Endodermal cell (in vitro differentiated cells): ENCODE data around the gene EXOC7. TPM values are rescaled to one million over a fixed set of nuclear protein-coding genes. Genes with fewer than 3 reads are reported as not detected.

ENCODE experiments used
- DNase-seq: peaks from one replicate; pipeline ENCODE4 v3.0.0-alpha.2; 2017
- H3K27ac ChIP-seq: 2 replicates; pipeline ENCODE4 v1.5.1; 2013; ENCODE audit warnings: mild to moderate bottlenecking, low read depth, low read length, moderate library complexity
- H3K27me3 ChIP-seq: 2 replicates; pipeline ENCODE4 v1.6.1; 2013; ENCODE audit warnings: mild to moderate bottlenecking, low read length, moderate library complexity; ENCODE audit not compliant: insufficient read depth, control insufficient read depth, poor library complexity, severe bottlenecking
- H3K36me3 ChIP-seq: 2 replicates; pipeline ENCODE4 v1.7.0; 2013; ENCODE audit warnings: mild to moderate bottlenecking, low read length, moderate library complexity; ENCODE audit not compliant: control insufficient read depth, insufficient read depth
- H3K4me1 ChIP-seq: one replicate; pipeline ENCODE4 v1.7.0; 2013; ENCODE audit warnings: low read length; ENCODE audit not compliant: control insufficient read depth, insufficient read depth
- H3K4me3 ChIP-seq: 2 replicates; pipeline ENCODE4 v1.5.1; 2013; ENCODE audit warnings: mild to moderate bottlenecking, low read length, moderate library complexity
- H3K9ac ChIP-seq: 2 replicates; pipeline ENCODE4 v1.6.1; 2013; ENCODE audit warnings: mild to moderate bottlenecking, low read length, moderate library complexity; ENCODE audit not compliant: poor library complexity, severe bottlenecking; ENCODE audit errors: extremely low read depth
- H3K9me3 ChIP-seq: 2 replicates; pipeline ENCODE4 v1.6.1; 2013; ENCODE audit warnings: mild to moderate bottlenecking, low read length, moderate library complexity; ENCODE audit not compliant: control insufficient read depth
- H3K27ac Mint-ChIP-seq: 2 replicates; pipeline ENCODE4 v1.8.0; 2020; ENCODE audit warnings: mixed read lengths
- H3K27me3 Mint-ChIP-seq: 2 replicates; pipeline ENCODE4 v1.8.0; 2021; ENCODE audit warnings: mild to moderate bottlenecking, mixed read lengths; ENCODE audit not compliant: insufficient read depth
- H3K36me3 Mint-ChIP-seq: 2 replicates; pipeline ENCODE4 v1.8.0; 2020; ENCODE audit warnings: low read depth, mixed read lengths
- H3K4me1 Mint-ChIP-seq: 2 replicates; pipeline ENCODE4 v1.8.0; 2020; ENCODE audit warnings: mixed read lengths
- H3K4me3 Mint-ChIP-seq: 2 replicates; pipeline ENCODE4 v1.8.0; 2020; ENCODE audit warnings: mild to moderate bottlenecking, moderate library complexity, mixed read lengths
- H3K9me3 Mint-ChIP-seq: 2 replicates; pipeline ENCODE4 v1.8.0; 2020; ENCODE audit warnings: mild to moderate bottlenecking, mixed read lengths
- CTCF ChIP-seq: fragments of 200-600 bp; sonication (generic); conservative IDR thresholded peaks from 2 replicates; pipeline ENCODE4 v1.5.0; 2021; ENCODE audit warnings: antibody characterized with exemption, mild to moderate bottlenecking
- WGBS, 2 experiments: methylation state at CpG; one replicate each; pipeline versions ENCODE4 v1.1.5 to v1.1.7; 2013; ENCODE audit warnings: missing lambda C conversion rate in 2 of 2, mixed read lengths in 1 of 2; ENCODE audit not compliant: insufficient coverage in 1 of 2, insufficient read length in 1 of 2; 5-methylcytosine and 5-hydroxymethylcytosine counted together
- total RNA-seq, 2 donors: library from RNA; stranded (reverse); fragmentation: NEBNext Ultra II Directional in 1 of 2; extraction: Animal tissue kit (Norgen Biotek cat#: 25700) in 1 of 2; gene quantifications; 2 replicates in 1 of 2; 3 replicates in 1 of 2; pipeline ENCODE4 v1.2.1, GENCODE V29; 2021

The EXOC7 gene
- total RNA-seq, 2 donors from 2014 or later, result 159 to 187 TPM

- no peaks in the 10 kb centered on the region for H3K27me3 ChIP-seq
- no peak overlapping the region for H3K27ac ChIP-seq
- no peak overlapping the region for H3K9ac ChIP-seq
- DNase-seq, result peak; percentile 53
- no peaks in the 10 kb centered on the region for H3K9me3 Mint-ChIP-seq
- no peak overlapping the region for H3K27ac Mint-ChIP-seq
- TF ChIP-seq CTCF, result no peak
- no peak overlapping the region for H3K4me3 Mint-ChIP-seq
- H3K4me1 ChIP-seq, result no peaks in the 10 kb centered on the region
- H3K36me3 Mint-ChIP-seq, result no peaks in the 10 kb centered on the region
- peaks cover 21% of the 10 kb centered on the region for H3K27me3 Mint-ChIP-seq
- peaks cover 14% of the 10 kb centered on the region for H3K4me1 Mint-ChIP-seq
- no peaks in the 10 kb centered on the region for H3K9me3 ChIP-seq
- no peak overlapping the region for H3K4me3 ChIP-seq
- H3K36me3 ChIP-seq, result no peaks in the 10 kb centered on the region
- 70 to 98% methylated on average over 4 to 9 of the region's 9 CpGs for WGBS, 2 experiments
Observed at GRCh38 chr17:76123749-76124581, 20.4 kb upstream of the EXOC7 start.

GRCh38 chr17:76123191-76123499 is 19.6 kb upstream of the EXOC7 start:
- Histone ChIP-seq H3K4me1 (no peaks in the 10 kb centered on the region), H3K4me3 (no peak overlapping the region), H3K36me3 (no peaks in the 10 kb centered on the region), H3K9me3 (no peaks in the 10 kb centered on the region), H3K9ac (no peak overlapping the region), H3K27me3 (no peaks in the 10 kb centered on the region), H3K27ac (no peak overlapping the region)
- DNase-seq, result no peak
- 72 to 100% methylated on average over 4 to 5 of the region's 5 CpGs for WGBS, 2 experiments
- peaks cover 14% of the 10 kb centered on the region for H3K4me1 Mint-ChIP-seq
- no peak for TF ChIP-seq CTCF
- H3K36me3 Mint-ChIP-seq, result no peaks in the 10 kb centered on the region
- no peak overlapping the region for H3K4me3 Mint-ChIP-seq
- no peaks in the 10 kb centered on the region for H3K9me3 Mint-ChIP-seq
- peaks cover 19% of the 10 kb centered on the region for H3K27me3 Mint-ChIP-seq
- no peak overlapping the region for H3K27ac Mint-ChIP-seq

GRCh38 chr17:76122431-76123190 is 19.0 kb upstream of the EXOC7 start:
- 87 to 88% methylated on average over 14 to 24 of the region's 24 CpGs for WGBS, 2 experiments
- H3K36me3 ChIP-seq, result no peaks in the 10 kb centered on the region
- H3K27me3 ChIP-seq, result no peaks in the 10 kb centered on the region
- H3K27ac Mint-ChIP-seq, result no peak overlapping the region
- H3K4me1 ChIP-seq, result no peaks in the 10 kb centered on the region
- no peaks in the 10 kb centered on the region for H3K9me3 Mint-ChIP-seq
- no peaks in the 10 kb centered on the region for H3K9me3 ChIP-seq
- H3K4me3 ChIP-seq, result no peak overlapping the region
- TF ChIP-seq CTCF, result no peak
- peak overlapping the region; percentile 15 for H3K4me3 Mint-ChIP-seq
- no peak overlapping the region for H3K9ac ChIP-seq
- peak; percentile 80 for DNase-seq
- H3K4me1 Mint-ChIP-seq, result peaks cover 14% of the 10 kb centered on the region
- peak overlapping the region; percentile 17 for H3K27ac ChIP-seq
- H3K36me3 Mint-ChIP-seq, result no peaks in the 10 kb centered on the region
- H3K27me3 Mint-ChIP-seq, result peaks cover 19% of the 10 kb centered on the region
